Liver (tissue), 3 donors: ENCODE data around the gene SOCS4.

Source experiments
- CTCF ChIP-seq: fragments of 150-350 bp; IDR thresholded peaks from 2 replicates; pipeline ENCODE4 v1.5.1; 2017; ENCODE audit warnings: improper control_type of control experiment, low read depth, low read length; ENCODE audit not compliant: missing input control
- EGR1 ChIP-seq, 2 donors: IDR thresholded peaks; 2 replicates each; pipeline ENCODE4 v1.6.1; 2016 to 2018; ENCODE audit warnings: antibody characterized with exemption in 2 of 2, low read depth in 2 of 2
- FOXA1 ChIP-seq: IDR thresholded peaks from 2 replicates; pipeline ENCODE4 v1.6.1; 2016; ENCODE audit warnings: antibody characterized with exemption
- FOXA2 ChIP-seq: IDR thresholded peaks from 2 replicates; pipeline ENCODE4 v1.6.1; 2016; ENCODE audit warnings: antibody characterized with exemption
- GABPA ChIP-seq, 2 donors: IDR thresholded peaks in 1 of 2; conservative IDR thresholded peaks in 1 of 2; 2 replicates each; pipeline ENCODE4 v1.6.1; 2016; ENCODE audit warnings: antibody characterized with exemption in 2 of 2, mild to moderate bottlenecking in 1 of 2, moderate library complexity in 1 of 2
- JUND ChIP-seq, 2 donors: IDR thresholded peaks; 2 replicates each; pipeline ENCODE4 v1.6.1; 2016; ENCODE audit warnings: antibody characterized with exemption in 2 of 2
- MAX ChIP-seq: IDR thresholded peaks from 2 replicates; pipeline ENCODE4 v1.6.1; 2016; ENCODE audit warnings: antibody characterized with exemption
- RAD21 ChIP-seq, 2 donors: IDR thresholded peaks; 2 replicates each; pipeline ENCODE4 v1.6.1; 2016; ENCODE audit warnings: antibody characterized with exemption in 2 of 2, mild to moderate bottlenecking in 2 of 2
- REST ChIP-seq: IDR thresholded peaks from 2 replicates; pipeline ENCODE4 v1.6.1; 2016; ENCODE audit warnings: antibody characterized with exemption, mild to moderate bottlenecking
- RXRA ChIP-seq, 2 donors: IDR thresholded peaks; 2 replicates each; pipeline ENCODE4 v1.6.1; 2017 to 2018; ENCODE audit warnings: antibody characterized with exemption in 2 of 2, mild to moderate bottlenecking in 1 of 2
- SP1 ChIP-seq: IDR thresholded peaks from 2 replicates; pipeline ENCODE4 v1.6.1; 2018; ENCODE audit warnings: antibody characterized with exemption, mild to moderate bottlenecking
- TAF1 ChIP-seq: conservative IDR thresholded peaks from 2 replicates; pipeline ENCODE4 v1.6.1; 2016; ENCODE audit warnings: antibody characterized with exemption, mild to moderate bottlenecking
- ZBTB33 ChIP-seq: IDR thresholded peaks from 2 replicates; pipeline ENCODE4 v1.6.1; 2016; ENCODE audit warnings: antibody characterized with exemption
- donor health status: healthy.
- donor health status: healthy.

GRCh38 chr14:55051423-55052268 lies 24.6 kb downstream of the SOCS4 start, which contains the start of gene MAPK1IP1L:
- TF ChIP-seq MAX (peak; percentile 41), CTCF (peak; percentile 100), RXRA (IDR thresholded peaks at IDR 0.05) (peak in 1 of 2 donors; percentile 26), JUND (IDR thresholded peaks at IDR 0.05) (no peak), REST (peak; percentile 76), FOXA1 (no peak), RAD21 (IDR thresholded peaks at IDR 0.05) (peak; percentile 62 to 71), FOXA2 (no peak), EGR1 (IDR thresholded peaks at IDR 0.05; ENCODE audit: low read depth in 2 of 2) (peak; percentile 69), TAF1 (peak; percentile 89), ZBTB33 (no peak), GABPA (IDR thresholded peaks at IDR 0.05 in 1 of 2, conservative IDR thresholded peaks at IDR 0.05 in 1 of 2) (peak; percentile 56 to 86), SP1 (peak; percentile 71)
